Transverse colon (tissue), 3 donors: Measurements from ENCODE around the gene PLEKHH3.

Experiments used
- POLR2A ChIP-seq: fragments of 450-650 bp; IDR thresholded peaks from one replicate; pipeline ENCODE4 v1.6.1; 2016; ENCODE audit warnings: antibody characterized with exemption, mild to moderate bottlenecking, moderate library complexity
- TF ChIP-seq, protein P1 (sequence below), 5 experiments: fragments of 200-600 bp in 3 of 5; fragments of 450-650 bp in 2 of 5; sonication (generic) in 3 of 5; IDR thresholded peaks; 1 replicate in 2 of 5; 2 replicates in 3 of 5; pipeline ENCODE4 v1.5.1; 2016 to 2017; ENCODE audit warnings: antibody characterized with exemption in 5 of 5, inconsistent platforms in 3 of 5, mild to moderate bottlenecking in 2 of 5, moderate library complexity in 1 of 5

DNA sequence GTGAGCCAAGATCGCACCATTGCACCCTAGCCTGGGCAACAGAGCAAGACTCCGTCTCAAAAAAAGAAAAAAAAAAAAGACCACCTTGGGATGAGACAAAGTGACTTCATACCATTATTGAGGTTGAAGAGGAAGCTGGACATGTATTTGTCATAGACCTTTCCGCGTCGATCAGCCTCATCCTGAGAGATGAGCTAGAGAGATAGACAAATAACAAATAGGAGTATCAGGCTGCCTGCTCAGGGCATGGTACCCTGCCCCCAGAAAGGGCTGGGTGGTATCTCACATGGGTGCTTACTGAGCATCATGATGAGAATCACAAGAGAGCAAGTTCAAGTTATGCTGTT is 27.7 kb upstream of the PLEKHH3 start:
- TF ChIP-seq, protein P1, sequence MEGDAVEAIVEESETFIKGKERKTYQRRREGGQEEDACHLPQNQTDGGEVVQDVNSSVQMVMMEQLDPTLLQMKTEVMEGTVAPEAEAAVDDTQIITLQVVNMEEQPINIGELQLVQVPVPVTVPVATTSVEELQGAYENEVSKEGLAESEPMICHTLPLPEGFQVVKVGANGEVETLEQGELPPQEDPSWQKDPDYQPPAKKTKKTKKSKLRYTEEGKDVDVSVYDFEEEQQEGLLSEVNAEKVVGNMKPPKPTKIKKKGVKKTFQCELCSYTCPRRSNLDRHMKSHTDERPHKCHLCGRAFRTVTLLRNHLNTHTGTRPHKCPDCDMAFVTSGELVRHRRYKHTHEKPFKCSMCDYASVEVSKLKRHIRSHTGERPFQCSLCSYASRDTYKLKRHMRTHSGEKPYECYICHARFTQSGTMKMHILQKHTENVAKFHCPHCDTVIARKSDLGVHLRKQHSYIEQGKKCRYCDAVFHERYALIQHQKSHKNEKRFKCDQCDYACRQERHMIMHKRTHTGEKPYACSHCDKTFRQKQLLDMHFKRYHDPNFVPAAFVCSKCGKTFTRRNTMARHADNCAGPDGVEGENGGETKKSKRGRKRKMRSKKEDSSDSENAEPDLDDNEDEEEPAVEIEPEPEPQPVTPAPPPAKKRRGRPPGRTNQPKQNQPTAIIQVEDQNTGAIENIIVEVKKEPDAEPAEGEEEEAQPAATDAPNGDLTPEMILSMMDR (IDR thresholded peaks at IDR 0.05): no peak
- no peak for TF ChIP-seq POLR2A
